Measurements from ENCODE around the gene EXOC3. TPM values are rescaled to one million over a fixed set of nuclear protein-coding genes. Genes with fewer than 3 reads are reported as not detected.
"Not testable (repeated sequence)": the region's sequence is repeated elsewhere in the genome, so short reads cannot be mapped to it uniquely, and the experiment has no call there.

EXOC3 gene
- polyA plus RNA-seq, 4 donors: 41.9 to 76.2 (median 52.6) TPM

- DNase-seq (ENCODE audit: low read depth in 4 of 4, low spot score in 3 of 4): no peak
Measured at GRCh38 chr5:483011-483410, 40.0 kb downstream of the EXOC3 start.

GRCh38 chr5:483434-484140, 40.6 kb downstream of the EXOC3 start:
- no peak for DNase-seq (ENCODE audit: low read depth in 4 of 4, low spot score in 3 of 4)

GRCh38 chr5:484556-484955, 41.6 kb downstream of the EXOC3 start:
- no peak for DNase-seq (ENCODE audit: low read depth in 4 of 4, low spot score in 3 of 4)

- DNase-seq (ENCODE audit: low read depth in 4 of 4, low spot score in 3 of 4): no peak
Measured at GRCh38 chr5:485113-485945, 42.4 kb downstream of the EXOC3 start.

- no peak for DNase-seq (ENCODE audit: low read depth in 4 of 4, low spot score in 3 of 4)
Measured at GRCh38 chr5:485946-486491, 43.0 kb downstream of the EXOC3 start.

GRCh38 chr5:486597-486996, 43.6 kb downstream of the EXOC3 start:
- not testable (repeated sequence) for DNase-seq (ENCODE audit: low read depth in 4 of 4, low spot score in 3 of 4)

GRCh38 chr5:488241-488640, 45.3 kb downstream of the EXOC3 start:
- no peak for DNase-seq (ENCODE audit: low read depth in 4 of 4, low spot score in 3 of 4)

- DNase-seq (ENCODE audit: low read depth in 4 of 4, low spot score in 3 of 4): no peak
Measured at GRCh38 chr5:488744-489688, 46.0 kb downstream of the EXOC3 start.

- no peak for DNase-seq (ENCODE audit: low read depth in 4 of 4, low spot score in 3 of 4)
Measured at GRCh38 chr5:489689-490080, 46.7 kb downstream of the EXOC3 start.

GRCh38 chr5:490116-491106, 47.4 kb downstream of the EXOC3 start:
- DNase-seq (ENCODE audit: low read depth in 4 of 4, low spot score in 3 of 4): no peak

- no peak for DNase-seq (ENCODE audit: low read depth in 4 of 4, low spot score in 3 of 4)
Measured at GRCh38 chr5:491119-491855, 48.3 kb downstream of the EXOC3 start.

GRCh38 chr5:491856-492155, 48.8 kb downstream of the EXOC3 start:
- no peak for DNase-seq (ENCODE audit: low read depth in 4 of 4, low spot score in 3 of 4)

GRCh38 chr5:492314-492893, 49.4 kb downstream of the EXOC3 start:
- no peak for DNase-seq (ENCODE audit: low read depth in 4 of 4, low spot score in 3 of 4)

- DNase-seq (ENCODE audit: low read depth in 4 of 4, low spot score in 3 of 4): no peak
Measured at GRCh38 chr5:493119-493701, 50.2 kb downstream of the EXOC3 start.

- no peak for DNase-seq (ENCODE audit: low read depth in 4 of 4, low spot score in 3 of 4)
Measured at GRCh38 chr5:493758-494157, 50.8 kb downstream of the EXOC3 start.

GRCh38 chr5:494667-495255, 51.8 kb downstream of the EXOC3 start:
- no peak for DNase-seq (ENCODE audit: low read depth in 4 of 4, low spot score in 3 of 4)

GRCh38 chr5:496028-496427, 53.1 kb downstream of the EXOC3 start:
- DNase-seq (ENCODE audit: low read depth in 4 of 4, low spot score in 3 of 4): no peak

Data from left renal pelvis (tissue), 4 donors.